Stimulated activated CD4-positive, alpha-beta T cell treated with anti-CD3 and anti-CD28 coated beads, Interleukin-12 subunit alpha, Interleukin-12 subunit beta, amount 100 ng/mL, for 4 hours (primary cell): Measurements from ENCODE around the gene ITPR3.
"Not testable (repeated sequence)": the region's sequence is repeated elsewhere in the genome, so short reads cannot be mapped to it uniquely, and the experiment has no call there.

Experiments used
- DNase-seq: peaks from one replicate; pipeline ENCODE4 v3.0.0-alpha.2; 2020

ITPR3 gene

DNA sequence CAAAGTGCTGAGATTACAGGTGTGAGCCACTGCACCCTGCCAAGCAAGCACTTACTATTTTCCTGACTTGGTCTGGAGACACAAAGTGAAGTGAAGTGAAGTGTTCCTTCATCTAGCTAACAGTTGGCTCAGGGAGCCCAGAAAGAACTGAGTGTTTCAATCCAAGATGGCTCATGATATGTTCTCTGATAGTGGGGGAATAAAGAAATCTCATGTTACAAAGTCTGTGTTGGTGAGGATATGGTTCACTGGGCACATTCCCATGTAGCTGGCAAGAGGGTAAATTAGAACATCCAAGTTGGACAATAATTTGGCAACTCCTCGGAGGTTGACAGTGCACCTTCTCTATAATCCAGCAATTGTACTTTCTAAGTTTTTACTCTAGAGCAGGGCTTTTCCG is 5.0 kb upstream of the ITPR3 start:
- no peak for DNase-seq

DNA sequence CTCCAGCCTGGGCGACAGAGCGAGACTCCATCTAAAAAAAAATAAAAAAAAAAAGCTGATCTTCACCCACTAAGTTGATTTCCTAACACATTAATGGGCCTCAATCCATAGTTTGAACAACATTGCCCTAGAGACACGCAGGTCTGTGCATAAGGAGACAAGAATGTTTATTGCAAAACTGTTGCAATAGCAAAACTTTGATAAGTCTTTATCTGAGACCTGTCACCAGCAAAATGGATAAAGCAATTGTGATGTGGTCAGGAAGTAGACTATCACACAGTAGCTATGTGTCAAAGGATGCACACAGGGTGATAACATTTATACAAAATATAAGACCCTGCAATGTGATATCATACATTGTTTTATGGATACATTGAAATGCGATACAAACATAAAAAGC is 4.2 kb upstream of the ITPR3 start:
- DNase-seq = no peak

DNA sequence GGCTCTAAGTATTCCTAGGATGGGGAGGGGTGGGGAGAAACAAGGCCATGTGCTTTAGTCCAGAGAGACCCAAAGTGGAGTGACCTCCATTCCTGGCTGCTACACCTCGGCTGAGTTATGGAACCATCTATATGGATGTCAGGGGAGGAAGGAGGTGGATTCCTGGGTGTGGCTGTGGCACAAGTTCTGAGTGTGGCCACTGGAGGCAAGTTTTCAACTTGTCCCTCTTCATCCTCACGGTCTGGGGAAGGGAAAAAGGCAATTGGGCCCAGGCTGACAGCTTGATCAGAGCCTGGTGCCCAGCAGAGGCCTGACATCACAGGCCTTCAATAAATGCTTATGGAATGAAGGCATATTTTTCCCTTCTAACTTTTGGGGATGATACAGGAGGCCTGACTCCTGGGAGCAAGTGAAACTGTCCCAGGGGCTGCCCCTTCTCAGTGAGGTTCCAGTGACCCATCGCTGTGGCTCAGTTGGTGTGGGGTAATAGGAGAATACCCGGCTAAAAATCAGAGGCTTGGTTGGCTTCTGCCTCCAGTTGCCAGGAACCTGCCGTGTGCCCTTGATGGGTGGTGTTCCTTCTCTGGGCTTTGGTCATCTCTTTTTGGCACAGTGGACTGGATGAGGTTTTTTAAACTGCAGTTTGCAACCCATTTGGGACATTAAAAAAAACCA is 1.8 kb upstream of the ITPR3 start:
- DNase-seq = no peak

DNA sequence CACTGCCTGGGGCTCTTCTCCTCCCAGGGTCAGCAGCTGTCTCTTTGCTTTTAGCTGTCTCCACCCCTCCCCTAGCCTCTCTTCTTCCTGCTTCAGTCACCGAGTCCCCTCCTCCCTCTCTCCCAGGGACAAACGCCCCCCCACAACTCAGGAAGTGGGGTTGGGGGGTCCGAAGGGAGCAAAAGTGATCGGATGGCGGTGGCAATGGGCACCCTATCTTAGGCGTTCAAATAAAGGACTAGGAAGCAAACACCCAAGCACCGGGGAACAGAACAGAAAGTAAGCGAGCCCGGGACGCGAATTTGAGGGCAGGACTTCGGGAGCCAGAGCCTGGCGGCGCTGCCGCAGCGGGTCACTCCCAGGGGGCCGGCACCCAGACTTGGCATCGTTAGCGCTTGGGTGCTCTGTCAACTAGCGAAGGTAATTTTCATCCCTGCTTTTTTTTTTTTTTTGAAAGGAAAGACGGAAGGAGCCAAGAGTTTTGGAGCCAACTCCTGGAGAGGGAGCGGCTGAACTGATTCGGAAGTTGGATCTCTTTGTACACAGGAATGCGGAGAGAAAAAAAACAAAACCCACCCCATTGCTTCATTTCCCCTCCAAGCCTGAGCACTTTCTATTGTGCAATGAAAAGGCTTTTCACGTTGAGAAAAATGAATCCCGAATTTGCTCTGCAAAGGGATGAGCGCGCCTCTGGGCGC is 815 bp upstream of the ITPR3 start:
- no peak for DNase-seq

DNA sequence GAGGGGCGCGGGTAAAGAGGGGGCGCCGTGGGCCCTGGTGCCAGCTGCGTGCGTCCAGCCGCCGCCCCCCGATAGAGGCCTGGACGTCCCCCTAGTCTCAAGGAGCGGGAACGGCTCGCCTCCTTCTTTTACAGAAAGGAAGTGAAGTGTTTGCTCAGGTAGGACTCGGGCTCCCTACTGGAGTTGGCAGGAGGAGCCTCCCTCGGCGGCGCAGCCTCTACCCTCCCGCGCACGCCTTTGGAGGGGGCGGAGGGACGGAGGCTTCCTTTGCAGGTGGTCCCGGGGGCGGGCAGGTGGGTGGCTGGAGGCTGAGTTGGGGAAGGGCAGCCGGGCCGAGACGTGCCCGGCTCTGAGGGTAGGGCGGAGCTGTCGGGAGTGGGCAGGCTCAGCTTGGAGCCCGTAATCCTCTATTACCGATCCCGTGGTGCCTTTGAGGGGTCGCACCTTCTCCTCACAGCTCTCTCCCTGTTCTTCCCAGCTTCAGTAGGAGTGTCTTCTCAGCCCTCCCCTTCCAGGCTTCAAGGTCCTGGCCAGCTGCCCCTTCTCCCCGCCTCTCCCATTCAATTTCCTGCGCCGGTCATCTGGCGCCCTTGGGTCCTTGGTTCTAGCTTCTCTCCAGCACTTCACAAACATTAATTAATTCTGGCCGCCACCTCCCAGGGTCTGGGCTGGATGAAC is 728 bp downstream of the ITPR3 start:
- peak; percentile 47 for DNase-seq

DNA sequence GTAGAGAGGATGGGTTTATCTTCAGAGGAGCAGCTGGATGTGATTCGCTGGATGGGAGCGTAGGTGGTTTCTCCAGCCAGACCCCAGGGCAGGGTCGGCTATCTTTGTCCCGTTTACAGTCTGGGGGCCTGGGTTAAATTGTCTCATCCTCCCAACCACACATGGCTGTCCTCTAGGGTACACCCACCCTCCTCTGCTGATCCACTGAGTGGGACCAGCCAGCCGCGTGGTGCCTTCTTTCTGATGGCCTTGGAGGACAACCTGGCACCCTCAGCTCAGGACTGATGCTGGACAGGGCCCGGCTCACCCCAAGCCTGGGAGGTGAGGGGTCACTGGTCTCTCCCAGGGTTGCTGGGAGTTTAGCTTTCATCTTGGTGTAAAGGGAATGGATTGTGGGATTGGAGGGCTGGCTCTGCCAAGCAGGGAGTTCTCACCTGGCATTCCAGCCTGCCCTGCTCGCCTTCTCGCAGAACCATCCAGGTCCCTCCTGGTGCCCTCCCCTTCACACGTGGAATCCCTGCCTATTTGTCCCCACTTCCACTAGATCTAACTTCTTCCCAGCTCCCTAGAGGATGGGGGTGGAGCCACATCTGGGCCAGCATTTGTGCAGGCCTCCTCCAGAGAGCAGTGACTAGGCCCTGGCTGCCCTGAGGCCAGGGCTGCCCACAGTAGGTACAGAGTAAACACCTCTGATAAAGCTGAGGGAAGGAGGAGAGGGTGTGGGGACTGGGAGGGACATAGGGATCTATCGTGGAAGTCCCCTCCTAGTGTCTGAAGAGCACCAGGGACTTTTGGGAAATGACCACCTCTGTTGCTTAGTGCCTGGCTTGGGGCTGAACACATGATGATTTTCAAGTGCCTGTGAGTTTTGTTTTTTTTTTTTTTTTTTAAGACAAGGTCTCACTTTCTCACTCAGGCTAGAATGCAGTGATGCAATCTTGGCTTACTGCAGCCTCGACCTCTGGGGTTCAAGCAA is 1.6 kb downstream of the ITPR3 start:
- no peak for DNase-seq

DNA sequence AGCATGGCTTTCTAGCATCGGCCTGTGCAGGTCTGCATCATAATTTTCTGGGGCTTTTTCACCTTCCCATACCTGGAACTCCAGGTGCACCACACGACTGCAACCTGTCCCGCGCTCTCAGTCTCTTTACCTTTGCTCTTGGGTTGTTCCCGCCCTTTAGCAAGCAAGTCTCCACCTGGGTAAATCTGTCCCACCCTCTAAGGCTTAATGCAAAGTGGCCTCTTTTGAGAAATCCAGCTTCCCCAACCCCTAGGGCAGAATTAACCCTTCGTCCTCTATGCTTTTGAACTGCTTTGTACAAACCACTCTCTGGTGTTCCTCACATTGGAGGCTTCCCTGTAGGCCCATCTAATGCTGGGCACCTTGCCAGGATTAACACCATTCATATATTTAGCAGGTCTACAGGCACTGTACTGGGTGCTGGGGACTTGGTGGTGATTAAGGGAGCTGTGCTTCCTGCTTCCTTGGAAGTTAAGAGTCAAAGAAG is 2.8 kb downstream of the ITPR3 start:
- no peak for DNase-seq

DNA sequence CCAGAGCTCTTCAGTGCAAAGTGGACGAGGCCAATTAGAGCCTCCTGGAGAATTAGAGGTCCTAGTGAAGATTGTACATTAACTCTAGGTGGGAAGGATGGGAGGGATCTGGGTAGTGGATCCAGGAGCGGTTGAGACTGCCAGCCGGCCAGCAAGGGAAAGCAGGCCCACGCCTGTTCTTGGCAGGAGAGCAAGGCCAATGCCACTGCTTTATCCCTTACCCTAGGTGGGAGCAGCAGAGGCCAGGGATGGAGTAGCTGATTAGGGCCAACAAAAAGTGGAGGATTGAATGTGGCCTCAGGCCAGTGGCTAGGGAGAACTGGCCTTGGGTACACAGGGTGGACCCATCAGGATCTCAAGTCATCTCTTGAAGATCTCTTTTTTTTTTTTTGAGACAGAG is 3.7 kb downstream of the ITPR3 start:
- no peak for DNase-seq

DNA sequence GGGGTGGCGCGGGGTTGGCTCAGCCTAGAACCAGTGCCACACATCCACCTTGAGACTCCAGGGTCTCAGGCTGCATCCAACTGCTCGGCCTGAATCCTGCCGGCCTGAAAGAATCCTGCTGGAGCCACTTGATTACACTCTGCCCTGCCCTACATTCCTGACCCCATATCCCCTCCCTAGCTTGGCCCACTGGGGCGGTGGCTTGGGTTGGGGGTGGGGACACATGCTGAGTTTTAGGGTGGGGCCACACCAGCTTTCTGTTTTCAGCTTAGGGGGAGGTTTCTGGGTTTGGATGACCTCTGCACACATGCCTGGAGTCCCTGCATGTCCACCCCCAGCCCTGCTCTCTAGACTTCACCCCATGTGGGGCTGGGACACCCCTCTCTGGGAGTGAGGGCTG is 6.8 kb downstream of the ITPR3 start:
- DNase-seq = no peak

DNA sequence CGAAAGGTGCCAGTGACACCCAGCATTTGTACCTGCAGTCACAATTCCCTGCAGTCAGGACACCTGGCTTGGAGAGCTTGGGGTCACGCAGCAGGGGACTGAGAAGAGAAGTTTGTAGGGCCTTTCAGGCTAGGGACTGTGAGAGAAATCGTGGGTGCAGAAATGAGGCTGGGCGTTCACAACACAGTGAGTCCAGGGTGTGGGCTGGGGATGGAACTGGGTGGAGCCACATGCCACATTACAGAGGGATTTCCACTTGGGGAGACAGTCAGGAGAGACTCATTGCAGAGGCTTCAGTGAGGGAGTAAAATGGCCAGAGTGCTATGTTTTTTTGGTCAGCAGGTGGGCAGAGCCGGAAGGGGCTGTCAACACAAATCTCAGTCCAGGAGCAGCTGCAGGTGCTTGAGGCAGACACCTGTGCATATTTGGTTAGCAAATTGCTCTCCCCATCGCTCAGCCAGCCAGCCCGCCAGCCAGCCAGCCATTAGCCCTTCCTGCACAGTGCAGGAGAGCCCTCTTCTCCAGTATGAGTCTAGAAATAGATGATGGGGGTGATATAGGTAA is 7.4 kb downstream of the ITPR3 start:
- DNase-seq = no peak

DNA sequence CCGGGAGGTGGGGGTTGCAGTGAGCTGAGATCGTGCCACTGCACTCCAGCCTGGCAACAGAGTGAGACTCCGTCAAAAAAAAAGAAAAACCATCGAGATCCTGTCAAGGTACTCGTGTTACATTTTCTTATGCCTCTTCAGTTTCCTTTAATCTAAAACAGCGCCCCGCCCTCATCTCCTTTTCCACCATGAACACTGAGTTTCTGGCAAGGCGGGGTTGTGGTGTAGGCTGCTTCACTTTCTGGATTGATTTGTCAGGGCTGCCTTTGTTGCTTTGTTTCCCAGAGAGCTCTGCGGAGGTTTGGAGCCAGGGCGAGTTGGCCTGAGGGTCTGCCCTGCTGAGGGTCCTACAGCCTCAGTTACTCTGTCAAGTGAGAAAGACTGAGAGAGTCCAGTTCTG is 8.9 kb downstream of the ITPR3 start:
- DNase-seq = no peak

DNA sequence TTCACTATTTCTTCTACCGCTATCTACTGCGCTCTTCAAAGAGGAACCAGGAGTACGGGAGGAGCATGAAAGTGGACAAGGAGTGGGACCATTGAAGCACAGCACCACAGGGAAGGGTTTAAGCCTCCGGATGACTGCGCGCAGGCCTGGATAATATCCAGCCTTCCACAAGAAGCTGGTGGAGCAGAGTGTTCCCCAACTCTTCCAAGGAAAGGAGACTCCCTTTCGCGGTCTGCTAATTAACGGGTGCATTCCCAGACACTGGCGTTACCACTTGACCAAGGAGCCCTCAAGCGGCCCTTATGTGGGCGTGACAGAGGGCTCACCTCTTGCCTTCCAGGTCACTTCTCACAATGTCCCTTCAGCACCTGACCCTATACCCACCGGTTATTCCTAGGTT is 10.4 kb downstream of the ITPR3 start:
- DNase-seq = not testable (repeated sequence)

DNA sequence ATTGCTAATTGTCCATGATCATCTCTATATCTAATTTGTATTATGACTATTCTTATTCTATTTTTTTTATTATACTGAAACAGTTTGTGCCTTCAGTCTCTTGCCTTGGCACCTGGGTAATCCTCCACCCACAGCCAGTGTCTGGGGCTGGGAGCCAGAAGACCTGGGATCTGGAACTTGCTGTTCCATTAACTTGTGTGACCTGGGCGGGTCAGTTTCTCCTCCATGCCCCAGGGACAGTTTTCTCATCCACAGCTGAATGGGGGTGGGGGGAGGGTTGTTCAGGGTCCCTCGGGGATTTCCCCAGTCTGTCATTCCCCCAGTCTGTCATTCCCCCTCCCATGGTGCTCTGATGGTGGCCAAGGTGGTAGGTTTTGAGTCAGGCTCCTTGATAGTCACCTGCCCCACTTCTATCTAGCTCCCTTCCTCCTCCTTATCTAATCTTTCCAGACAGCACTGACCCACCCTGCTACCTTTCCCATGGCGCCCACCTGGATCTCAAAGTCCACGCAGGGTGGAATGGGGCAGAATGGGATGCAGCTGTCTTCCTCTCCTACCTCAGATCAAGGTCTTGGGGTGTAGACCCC is 10.9 kb downstream of the ITPR3 start:
- no peak for DNase-seq

DNA sequence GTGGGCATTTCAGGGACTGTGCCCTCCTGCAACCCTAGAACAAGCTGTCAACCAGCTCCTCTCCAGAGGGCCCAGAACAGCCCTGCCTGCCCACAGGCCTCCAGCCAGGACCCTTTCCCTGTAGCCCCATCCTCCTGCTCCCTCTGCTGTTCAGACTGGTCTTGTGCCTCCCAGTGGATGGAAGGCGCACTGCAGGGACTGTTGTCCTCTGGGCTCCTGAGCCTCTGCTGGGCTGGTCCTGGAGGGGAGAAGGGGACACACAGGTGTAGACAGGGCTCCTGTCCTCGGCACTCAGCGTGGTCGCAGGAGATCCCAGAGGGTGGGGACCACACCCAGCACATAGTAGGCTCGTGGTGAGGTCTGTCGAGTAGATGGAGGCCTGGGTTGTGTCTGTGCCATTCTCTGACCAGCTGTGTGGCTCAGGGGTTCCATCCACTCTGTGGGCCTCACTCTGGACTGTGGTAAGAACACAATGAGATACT is 11.5 kb downstream of the ITPR3 start:
- peak; percentile 46 for DNase-seq

DNA sequence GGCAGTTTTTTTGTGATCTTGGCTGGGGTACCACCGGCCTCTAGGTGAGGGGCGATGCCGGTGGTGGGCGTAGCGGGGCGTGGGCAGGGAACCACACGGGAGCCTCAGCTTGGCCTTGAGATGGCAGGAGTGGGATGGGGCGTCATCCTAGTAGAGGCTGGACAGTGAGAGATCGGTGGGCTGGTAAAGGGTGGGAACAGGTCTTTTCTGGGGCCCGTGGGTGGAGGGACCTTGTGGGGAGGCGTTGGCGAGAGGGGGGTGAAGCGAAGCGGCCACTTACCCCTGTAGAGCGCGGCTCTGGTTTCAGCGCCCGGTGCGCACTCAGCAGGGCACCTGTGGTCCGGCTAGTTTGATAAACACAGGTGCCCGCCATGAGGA is 12.0 kb downstream of the ITPR3 start:
- DNase-seq = no peak

DNA sequence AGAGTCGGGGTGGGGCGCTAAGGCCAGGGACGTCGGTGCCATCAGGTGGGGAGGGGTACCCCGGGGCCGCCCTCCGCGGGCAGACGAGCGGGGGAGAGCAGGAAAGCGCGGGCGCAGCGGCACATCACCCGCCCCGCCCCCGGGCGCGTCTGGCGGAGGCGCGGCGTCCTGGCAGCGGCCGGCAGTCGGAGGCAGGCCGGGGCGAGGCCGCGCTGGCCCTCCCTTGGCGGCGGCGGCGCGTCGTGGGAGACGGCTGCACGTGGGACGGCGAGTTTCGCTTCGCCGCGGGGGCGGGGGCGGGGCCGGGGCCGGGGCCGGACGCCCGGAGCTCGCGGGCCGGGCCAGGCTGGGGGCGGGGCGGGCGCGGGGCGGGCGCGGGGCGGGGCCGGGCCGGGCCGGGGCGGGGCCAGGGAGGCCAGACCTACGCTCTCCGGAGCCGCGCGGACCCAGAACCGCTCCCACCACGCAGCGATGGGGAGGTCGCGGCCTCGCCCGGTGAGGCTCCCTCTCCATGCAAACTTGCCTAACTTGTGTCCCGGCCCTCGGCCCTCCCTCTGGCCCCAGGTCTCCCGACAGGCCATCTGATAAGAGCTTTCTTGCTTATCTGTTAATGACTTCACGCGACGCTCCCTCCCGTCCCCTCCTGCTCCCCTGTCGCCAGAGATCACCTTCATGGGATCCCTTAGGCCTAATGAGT is 12.5 kb downstream of the ITPR3 start:
- peak; percentile 59 for DNase-seq

DNA sequence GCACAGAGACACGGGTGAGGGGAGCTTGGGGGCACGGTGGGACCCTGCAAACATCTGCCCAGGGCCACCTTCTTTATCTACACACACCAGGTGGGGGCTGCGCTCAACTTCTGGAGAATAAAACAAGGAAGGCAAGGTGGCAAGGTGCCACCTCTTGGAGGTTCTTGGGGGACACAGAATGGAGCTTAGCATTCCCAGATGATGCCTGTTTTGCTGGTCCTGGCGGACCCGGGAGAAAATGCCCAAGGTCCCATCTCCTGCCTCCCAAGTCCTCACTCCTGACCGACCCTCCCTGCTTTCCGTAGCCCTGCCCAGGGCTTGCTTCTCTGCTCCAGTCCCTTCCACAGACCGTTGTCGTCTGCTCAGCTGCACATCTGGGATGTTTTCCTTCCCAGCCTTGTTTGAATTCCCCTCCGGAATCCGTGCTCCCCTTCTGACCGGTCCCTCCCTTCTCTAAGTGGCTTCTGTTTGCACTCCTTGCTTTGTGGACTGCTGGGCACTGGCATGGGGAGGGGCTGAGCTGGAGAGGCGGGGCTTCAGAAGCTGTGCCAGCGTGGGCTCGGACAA is 13.1 kb downstream of the ITPR3 start:
- DNase-seq = no peak

DNA sequence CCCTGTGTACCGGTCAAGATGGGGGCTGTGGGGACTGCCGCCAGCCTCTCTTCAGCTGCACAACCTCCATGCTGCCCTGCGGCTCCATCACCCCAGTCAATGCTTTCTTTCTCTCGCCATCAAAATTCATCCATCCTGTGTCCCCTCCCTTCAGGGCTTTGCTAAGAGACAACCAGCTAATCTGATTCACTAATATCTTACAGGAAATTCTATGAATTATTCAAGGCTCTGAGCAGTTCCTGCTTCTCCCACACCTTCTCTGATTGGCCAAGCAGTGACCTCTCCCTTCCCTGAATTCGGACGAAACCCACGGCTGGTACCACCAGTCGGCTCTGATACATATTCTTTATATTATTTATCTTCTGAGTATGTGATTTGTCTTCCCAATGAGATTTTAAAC is 13.8 kb downstream of the ITPR3 start:
- no peak for DNase-seq

DNA sequence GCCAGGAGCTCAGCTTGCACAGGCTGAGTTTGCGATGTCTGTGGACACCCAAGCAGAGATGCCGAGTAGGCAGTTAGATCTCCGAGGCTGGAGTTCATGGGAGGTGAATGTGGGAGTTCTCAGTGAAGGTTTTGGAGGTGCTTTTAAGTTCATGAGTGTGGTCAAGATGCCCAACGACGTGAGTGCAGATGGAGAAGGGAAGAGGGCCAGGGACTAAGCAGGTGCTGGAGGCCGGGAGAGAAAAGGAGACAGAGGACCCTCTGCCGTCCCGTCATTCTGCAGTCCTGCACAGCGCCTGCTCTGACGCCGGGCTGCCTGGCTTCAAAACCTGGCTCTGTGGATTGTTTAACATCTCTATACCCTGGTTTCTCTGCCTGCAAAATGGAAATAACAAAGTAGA is 15.5 kb downstream of the ITPR3 start:
- no peak for DNase-seq

DNA sequence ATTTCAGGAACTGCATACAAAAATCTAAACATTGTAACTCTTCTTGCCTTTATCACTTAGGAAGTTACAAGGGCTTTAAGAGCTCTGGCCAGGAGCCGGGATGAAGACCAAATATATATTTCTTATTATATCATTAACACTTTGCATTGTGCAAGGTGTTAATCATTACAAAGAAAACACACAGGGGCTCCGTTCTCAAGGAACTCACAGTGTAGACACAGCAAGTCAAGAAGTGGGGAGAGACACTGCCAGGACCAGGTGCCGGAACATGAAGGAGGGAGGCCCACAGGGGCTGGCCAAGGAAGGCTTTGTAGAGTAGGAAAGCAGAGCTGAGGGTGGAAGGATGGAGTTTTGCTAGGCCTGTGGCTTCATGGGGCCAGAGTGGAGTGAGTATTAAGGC is 17.4 kb downstream of the ITPR3 start:
- no peak for DNase-seq

DNA sequence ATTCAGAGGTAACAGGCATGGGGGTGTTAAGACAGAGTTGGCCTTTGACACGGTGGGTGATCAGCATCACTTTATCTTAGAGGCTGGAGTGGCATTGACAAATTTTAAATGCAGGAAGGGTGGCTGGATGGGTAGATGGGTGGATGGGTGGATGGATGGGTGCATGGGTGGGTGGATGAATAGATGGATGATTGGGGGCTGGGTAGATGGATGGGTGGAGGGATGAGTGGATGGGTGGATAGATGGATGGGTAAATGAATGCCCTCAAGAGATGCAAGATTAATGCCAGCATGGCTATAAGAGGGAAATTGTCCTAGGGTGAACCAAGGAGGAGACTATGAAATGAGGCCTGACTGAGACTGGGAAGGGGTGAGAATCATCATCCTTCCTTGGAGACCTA is 18.4 kb downstream of the ITPR3 start:
- DNase-seq = no peak
